ELF-1 (cell line): Measurements from ENCODE around the gene IL16.
A peak's percentile ranks its signal among the peaks of the same experiment; 100 is the strongest.
"Not testable (repeated sequence)": the region's sequence is repeated elsewhere in the genome, so short reads cannot be mapped to it uniquely, and the experiment has no call there.

Source experiments
- DNase-seq: peaks from one replicate; pipeline ENCODE4 v3.0.0-alpha.2; 2016; ENCODE audit warnings: low read depth, low spot score

The IL16 gene

DNA sequence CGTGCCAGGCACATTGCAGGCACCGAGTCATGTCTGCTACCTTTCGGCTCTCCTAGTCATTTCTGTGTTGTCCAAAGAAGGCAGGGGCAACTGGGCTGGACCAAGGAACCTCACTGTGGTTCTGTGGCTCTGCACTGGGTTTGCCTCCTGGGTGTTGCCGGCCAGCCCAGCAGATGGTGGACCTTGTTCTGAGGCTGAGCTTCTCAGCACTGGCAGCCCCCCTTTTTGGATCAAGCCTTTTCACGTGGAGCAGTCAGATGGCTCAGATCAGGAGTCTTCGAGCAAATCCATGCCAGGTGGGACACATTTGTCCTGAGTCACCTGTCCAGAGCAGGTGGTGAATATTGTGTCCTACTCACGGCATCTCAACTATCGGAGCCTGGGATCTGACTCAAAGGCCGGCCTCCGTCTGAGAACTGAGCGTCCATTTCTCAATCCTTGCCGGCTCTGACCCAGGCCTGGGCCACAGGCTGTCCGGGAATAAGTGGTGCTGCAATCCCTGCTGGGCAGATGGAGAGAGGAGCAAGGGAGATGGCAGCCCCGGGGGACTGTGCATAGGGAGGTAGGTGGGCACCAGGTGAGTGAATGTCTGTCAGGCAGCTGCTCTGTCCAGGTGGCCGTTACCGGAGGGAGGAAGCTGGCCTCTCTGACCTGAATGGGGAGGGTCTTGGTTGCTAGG is at the start of gene IL16:
IL16 (plus strand) TSS at position 304 of the 679 bp plus-strand sequence. CDS start 28,521 bp downstream, outside the sequence.
- DNase-seq = no peak

GRCh38 chr15:81151389-81151788 is 45.3 kb upstream of the IL16 start:
- no peak for DNase-seq

DNA sequence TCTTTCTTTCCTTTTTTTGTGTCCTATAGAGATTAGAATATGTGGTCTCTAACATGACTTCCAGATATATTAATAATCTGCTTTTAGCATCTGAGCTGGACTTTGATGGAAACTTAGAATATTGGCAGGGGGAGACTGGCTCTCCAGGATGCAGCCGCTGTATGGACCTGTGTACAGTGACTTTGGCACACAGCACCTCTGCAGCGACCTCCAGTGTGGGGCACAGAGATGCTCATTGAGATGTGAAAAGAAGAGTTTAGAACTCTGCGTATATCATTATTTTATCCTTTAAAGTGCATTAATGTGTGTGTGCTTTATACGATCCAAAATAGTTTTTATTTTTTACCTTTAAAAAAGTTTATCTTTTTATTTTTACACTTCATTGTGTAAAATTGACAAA is 44.3 kb upstream of the IL16 start:
- DNase-seq = no peak

- DNase-seq = no peak
Observed at GRCh38 chr15:81152799-81153198, 43.9 kb upstream of the IL16 start.

- peak; percentile 10 for DNase-seq
Observed at GRCh38 chr15:81155375-81156218, 41.1 kb upstream of the IL16 start.

DNA sequence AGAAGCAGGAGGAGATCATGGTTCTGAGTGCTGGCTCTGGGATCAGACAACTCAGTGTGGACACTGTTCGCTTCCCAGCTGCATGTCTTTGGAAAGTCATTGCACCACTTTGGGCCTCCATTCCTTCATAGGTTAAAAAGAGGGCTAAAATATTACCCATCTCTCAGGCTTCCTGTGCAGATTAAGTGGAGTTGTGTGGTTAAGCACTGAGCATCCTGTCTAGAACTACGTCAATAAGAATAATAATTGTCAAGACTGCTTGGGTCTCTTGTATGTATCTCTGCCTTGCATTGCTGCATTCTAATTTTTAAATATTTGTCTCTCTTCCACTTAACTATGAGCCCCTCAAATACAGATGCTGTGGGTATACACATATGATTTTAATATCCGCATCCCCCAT is 40.4 kb upstream of the IL16 start:
- DNase-seq = no peak

DNA sequence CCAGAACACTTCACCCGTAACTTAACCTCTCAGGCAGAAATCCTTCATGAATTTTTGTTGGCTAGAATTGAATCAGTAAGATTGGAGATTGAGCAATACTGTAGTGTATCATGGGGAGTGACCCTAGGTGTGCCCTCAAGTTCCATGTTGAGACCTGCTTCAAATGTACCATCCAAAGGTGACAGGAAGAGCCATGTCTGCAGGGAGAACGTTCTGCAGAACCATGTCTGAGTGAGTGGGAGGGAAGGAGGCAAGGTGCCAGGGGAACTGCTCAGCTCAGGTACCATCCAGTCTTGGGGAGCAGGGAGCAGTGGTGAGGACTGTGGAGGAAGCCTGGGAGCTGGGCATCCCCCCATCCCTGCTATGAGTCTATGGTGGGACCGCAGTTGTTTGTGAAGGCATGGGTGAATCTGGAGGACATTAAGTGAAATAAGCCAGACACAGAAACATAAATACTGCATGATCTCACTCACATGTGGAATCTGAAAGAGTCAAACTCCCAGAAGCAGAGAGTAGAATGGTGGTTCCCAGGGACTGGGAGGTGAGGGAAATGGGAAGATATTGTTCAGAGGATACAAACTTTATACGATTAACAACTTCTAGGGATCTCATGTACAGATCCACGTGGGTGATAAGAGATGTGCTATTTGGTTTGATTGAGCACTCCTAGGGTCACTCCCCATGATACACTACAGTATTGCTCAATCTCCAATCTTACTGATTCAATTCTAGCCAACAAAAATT is 39.3 kb upstream of the IL16 start:
- DNase-seq = no peak

- no peak for DNase-seq
Observed at GRCh38 chr15:81157939-81158223, 38.8 kb upstream of the IL16 start.

- not testable (repeated sequence) for DNase-seq
Observed at GRCh38 chr15:81158561-81158960, 38.1 kb upstream of the IL16 start.

- no peak for DNase-seq
Observed at GRCh38 chr15:81160312-81161159, 36.1 kb upstream of the IL16 start.

GRCh38 chr15:81161160-81161673 is 35.5 kb upstream of the IL16 start:
- no peak for DNase-seq

DNA sequence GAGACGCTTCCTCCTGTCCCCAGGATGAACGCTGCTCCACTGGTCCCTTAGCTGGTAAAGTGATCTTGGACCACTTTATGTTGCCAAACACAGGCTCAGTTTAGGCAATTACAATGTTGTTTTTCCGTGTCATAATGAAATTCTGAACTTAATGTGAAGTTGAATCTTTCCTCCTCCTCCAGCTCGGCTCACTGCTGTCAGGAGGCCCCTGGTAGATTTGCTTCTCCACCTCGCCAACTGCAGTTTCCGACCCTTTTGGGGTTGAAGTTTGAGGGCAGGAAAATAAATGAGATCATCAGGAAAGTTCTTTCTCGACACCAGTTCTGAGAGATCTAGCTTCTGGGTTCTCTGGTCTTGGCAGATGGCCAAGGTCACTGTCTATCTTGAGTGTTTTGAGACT is 34.8 kb upstream of the IL16 start:
- DNase-seq = no peak

- no peak for DNase-seq
Observed at GRCh38 chr15:81163961-81164800, 32.5 kb upstream of the IL16 start.

DNA sequence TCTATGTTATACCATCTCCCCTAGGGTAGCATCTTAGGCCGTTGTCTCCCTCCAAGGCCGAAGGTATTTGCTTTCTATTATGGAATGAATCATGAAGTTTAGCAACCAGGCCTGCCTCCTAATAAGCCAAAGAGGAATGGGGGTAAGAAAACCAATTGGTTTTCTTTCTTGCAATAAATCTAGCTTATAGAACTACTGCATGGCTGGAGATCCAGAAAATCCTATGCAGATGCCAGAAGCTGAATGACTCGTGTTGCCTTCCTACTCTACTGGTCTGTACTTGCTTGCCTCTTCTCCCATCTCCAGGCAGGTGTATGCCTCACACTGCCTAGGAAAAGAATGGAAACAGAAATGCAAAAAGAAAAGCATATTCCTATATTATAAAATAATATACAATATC is 31.1 kb upstream of the IL16 start:
- no peak for DNase-seq

DNA sequence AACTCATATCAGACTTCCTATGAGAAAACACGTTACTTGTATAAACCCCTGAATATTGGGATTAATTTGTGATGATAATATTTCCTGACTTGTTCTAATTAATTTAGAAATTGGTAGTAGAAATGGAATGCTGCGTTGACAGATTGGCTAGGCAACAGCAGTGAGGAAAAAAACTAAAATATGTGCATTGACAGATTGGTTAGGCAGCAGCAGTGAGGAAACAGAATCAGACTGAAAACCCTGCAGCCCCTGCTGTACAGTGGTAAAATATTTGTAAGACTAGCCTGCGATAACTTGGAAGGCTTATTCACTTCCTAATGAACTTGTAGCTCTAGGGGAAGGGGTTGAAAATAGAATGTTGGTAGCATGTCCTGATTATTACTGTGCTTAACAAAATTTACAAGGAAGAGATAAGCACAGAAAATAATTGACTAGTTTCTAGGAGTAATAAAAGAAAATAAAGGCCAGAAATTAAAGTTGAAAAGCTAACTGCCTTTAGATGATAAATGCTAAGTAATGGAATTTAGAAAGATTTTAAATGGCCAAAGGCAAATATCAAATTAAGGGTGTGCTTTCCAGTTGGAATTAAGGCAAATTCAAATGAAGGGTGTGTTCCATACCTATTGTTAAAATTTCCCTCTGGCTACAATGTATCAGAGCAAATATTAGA is 29.9 kb upstream of the IL16 start:
- DNase-seq = no peak

GRCh38 chr15:81168131-81168526 is 28.6 kb upstream of the IL16 start:
- DNase-seq = no peak

DNA sequence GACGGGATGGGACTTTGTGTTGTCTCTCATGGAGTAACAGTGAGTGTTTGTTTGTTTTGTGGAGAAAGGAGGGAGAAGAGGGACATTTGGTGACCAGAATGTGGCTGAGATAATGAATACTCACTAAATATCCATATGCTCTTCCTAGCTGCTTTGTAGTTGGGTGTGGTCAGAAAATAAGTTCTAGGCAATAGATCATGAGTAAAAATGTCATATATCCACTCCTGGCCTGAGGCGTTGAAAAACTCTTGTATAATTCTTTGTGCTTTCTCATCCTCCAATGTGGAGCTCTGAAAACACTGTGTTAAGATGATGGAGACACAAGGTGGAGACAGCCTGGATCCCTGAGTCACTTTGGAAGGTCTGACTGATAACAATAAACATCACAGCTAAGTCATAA is 28.0 kb upstream of the IL16 start:
- no peak for DNase-seq

- DNase-seq = no peak
Observed at GRCh38 chr15:81170511-81170910, 26.2 kb upstream of the IL16 start.

DNA sequence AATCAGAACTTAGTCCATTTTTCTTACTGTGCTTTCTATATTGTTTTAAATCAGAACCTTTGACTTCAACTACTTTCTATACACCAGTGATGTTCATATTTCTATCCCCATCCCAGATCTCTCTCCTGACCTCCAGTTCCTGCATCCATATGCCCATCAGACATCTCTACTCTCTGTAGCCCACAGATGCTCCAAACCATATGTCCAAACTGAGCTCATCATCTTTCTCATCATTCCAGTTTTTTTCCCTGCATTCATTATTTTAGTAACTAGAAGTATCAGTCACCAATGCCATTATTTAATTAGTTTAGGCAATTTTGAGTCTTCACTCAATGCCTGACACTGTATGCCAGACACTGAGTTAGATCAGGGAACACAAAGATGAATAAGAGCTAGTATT is 25.4 kb upstream of the IL16 start:
- no peak for DNase-seq
